ENCODE data around the gene JPT1.
A peak's percentile ranks its signal among the peaks of the same experiment; 100 is the strongest.

The JPT1 gene

GRCh38 chr17:75155191-75155601, 884 bp upstream of the JPT1 start:
- Histone ChIP-seq H3K36me3 (replicated peaks; ENCODE audit: insufficient read depth, low read length) (no peaks in the 10 kb centered on the region), H3K27ac (ENCODE audit: low read length) (peak overlapping the region; percentile 36; the same call in 1 of the 2 replicates), H3K79me2 (ENCODE audit: low read length) (peaks cover 38% of the 10 kb centered on the region), H3F3A (ENCODE audit: insufficient read depth, low read length) (peaks cover 7% of the 10 kb centered on the region; the same call in 1 of the 2 replicates), H2AFZ (ENCODE audit: low read length) (peak overlapping the region; percentile 31), H3K9ac (ENCODE audit: low read length) (no peak overlapping the region), H3K9me3 (replicated peaks; ENCODE audit: insufficient read depth, low read length) (no peaks in the 10 kb centered on the region), H4K20me1 (ENCODE audit: insufficient read depth, low read length) (no peaks in the 10 kb centered on the region), H3K4me3 (ENCODE audit: low read length) (no peak overlapping the region), H3K4me2 (ENCODE audit: low read depth, low read length) (peak overlapping the region; percentile 57; the same call in 1 of the 2 replicates), H3K9me2 (replicated peaks; ENCODE audit: insufficient read depth, low read length) (no peaks in the 10 kb centered on the region), H3K27me3 (replicated peaks; ENCODE audit: insufficient read depth, low read length) (no peaks in the 10 kb centered on the region), H3K4me1 (ENCODE audit: low read length) (peaks cover 15% of the 10 kb centered on the region)
- DNase-seq = no peak
- no peak for TF ChIP-seq EZH2phosphoT487 (IDR thresholded peaks at IDR 0.05; ENCODE audit: low read length)
- TF ChIP-seq CTCF (IDR thresholded peaks at IDR 0.05; ENCODE audit: low read length) = no peak
- no peak for TF ChIP-seq EZH2 (optimal IDR thresholded peaks at IDR 0.05; ENCODE audit: low read depth, low read length)

- TF ChIP-seq CTCF (IDR thresholded peaks at IDR 0.05; ENCODE audit: low read length) = no peak
- no peak for TF ChIP-seq EZH2 (optimal IDR thresholded peaks at IDR 0.05; ENCODE audit: low read depth, low read length)
- TF ChIP-seq EZH2phosphoT487 (IDR thresholded peaks at IDR 0.05; ENCODE audit: low read length) = no peak
- Histone ChIP-seq H2AFZ (ENCODE audit: low read length) (peak overlapping the region; percentile 55), H4K20me1 (ENCODE audit: insufficient read depth, low read length) (no peaks in the 10 kb centered on the region), H3K4me2 (ENCODE audit: low read depth, low read length) (peak overlapping the region; percentile 75), H3K4me1 (ENCODE audit: low read length) (peaks cover 15% of the 10 kb centered on the region), H3K27me3 (replicated peaks; ENCODE audit: insufficient read depth, low read length) (no peaks in the 10 kb centered on the region), H3K27ac (ENCODE audit: low read length) (no peak overlapping the region), H3K9ac (ENCODE audit: low read length) (peak overlapping the region; percentile 64), H3K4me3 (ENCODE audit: low read length) (peak overlapping the region; percentile 82), H3K9me3 (replicated peaks; ENCODE audit: insufficient read depth, low read length) (no peaks in the 10 kb centered on the region), H3K36me3 (replicated peaks; ENCODE audit: insufficient read depth, low read length) (no peaks in the 10 kb centered on the region), H3F3A (ENCODE audit: insufficient read depth, low read length) (no peaks in the 10 kb centered on the region), H3K9me2 (replicated peaks; ENCODE audit: insufficient read depth, low read length) (no peaks in the 10 kb centered on the region), H3K79me2 (ENCODE audit: low read length) (peaks cover 51% of the 10 kb centered on the region)
- DNase-seq = no peak
These were observed 525 bp downstream of the JPT1 start for GRCh38 chr17:75153780-75154194.

- Histone ChIP-seq H3K9ac (ENCODE audit: low read length) (peak overlapping the region; percentile 64), H3K4me1 (ENCODE audit: low read length) (peaks cover 15% of the 10 kb centered on the region), H3F3A (ENCODE audit: insufficient read depth, low read length) (no peaks in the 10 kb centered on the region), H3K27me3 (replicated peaks; ENCODE audit: insufficient read depth, low read length) (no peaks in the 10 kb centered on the region), H2AFZ (ENCODE audit: low read length) (peak overlapping the region; percentile 55; the same call in 1 of the 2 replicates), H3K4me2 (ENCODE audit: low read depth, low read length) (peak overlapping the region; percentile 75), H3K4me3 (ENCODE audit: low read length) (peak overlapping the region; percentile 82), H3K27ac (ENCODE audit: low read length) (no peak overlapping the region), H4K20me1 (ENCODE audit: insufficient read depth, low read length) (no peaks in the 10 kb centered on the region), H3K36me3 (replicated peaks; ENCODE audit: insufficient read depth, low read length) (no peaks in the 10 kb centered on the region), H3K9me3 (replicated peaks; ENCODE audit: insufficient read depth, low read length) (no peaks in the 10 kb centered on the region), H3K79me2 (ENCODE audit: low read length) (peaks cover 57% of the 10 kb centered on the region), H3K9me2 (replicated peaks; ENCODE audit: insufficient read depth, low read length) (no peaks in the 10 kb centered on the region)
- TF ChIP-seq CTCF (IDR thresholded peaks at IDR 0.05; ENCODE audit: low read length) (no peak), EZH2phosphoT487 (IDR thresholded peaks at IDR 0.05; ENCODE audit: low read length) (no peak), EZH2 (optimal IDR thresholded peaks at IDR 0.05; ENCODE audit: low read depth, low read length) (no peak)
- DNase-seq = no peak
These were observed 1.2 kb downstream of the JPT1 start for GRCh38 chr17:75152922-75153779.
